HFF-Myc (cell line): Measurements from ENCODE around the gene ARMH1.

ENCODE experiments used
- DNase-seq: peaks from one replicate; pipeline ENCODE4 v3.0.0-alpha.2; 2011; ENCODE audit warnings: low read depth; ENCODE audit errors: extremely low read depth
- H3K4me3 ChIP-seq: replicated peaks from 2 replicates; pipeline ENCODE4 v1.5.1; 2011; ENCODE audit warnings: low read depth, mild to moderate bottlenecking, control low read depth, low read length
- TF ChIP-seq, protein P1 (sequence below): IDR thresholded peaks from 2 replicates; pipeline ENCODE4 v1.5.1; 2012; ENCODE audit warnings: mild to moderate bottlenecking, low read depth, low read length, control low read depth; ENCODE audit errors: missing control alignments

The ARMH1 gene

DNA sequence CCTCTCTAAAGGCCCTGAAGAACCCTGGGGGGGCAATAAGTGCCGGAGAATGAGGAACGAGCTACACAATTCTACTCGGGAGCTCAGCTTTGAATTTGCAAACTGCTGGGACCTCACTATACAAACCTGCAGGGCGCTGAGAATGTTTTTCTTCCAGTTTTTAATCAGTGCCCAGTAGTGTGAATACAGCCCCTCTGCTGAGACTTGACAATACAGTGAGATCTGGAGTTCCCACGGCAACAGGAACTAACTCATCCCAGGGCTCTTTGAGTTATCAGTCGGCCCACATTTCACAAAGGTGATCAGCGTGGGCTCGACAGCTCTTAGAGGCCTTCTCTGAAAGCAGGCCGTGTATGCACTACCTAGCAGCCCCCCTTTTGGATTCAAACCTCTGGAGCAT lies 41.9 kb upstream of the ARMH1 start:
- DNase-seq: no peak
- peak overlapping the region; percentile 60 for H3K4me3 ChIP-seq
- TF ChIP-seq, protein P1, sequence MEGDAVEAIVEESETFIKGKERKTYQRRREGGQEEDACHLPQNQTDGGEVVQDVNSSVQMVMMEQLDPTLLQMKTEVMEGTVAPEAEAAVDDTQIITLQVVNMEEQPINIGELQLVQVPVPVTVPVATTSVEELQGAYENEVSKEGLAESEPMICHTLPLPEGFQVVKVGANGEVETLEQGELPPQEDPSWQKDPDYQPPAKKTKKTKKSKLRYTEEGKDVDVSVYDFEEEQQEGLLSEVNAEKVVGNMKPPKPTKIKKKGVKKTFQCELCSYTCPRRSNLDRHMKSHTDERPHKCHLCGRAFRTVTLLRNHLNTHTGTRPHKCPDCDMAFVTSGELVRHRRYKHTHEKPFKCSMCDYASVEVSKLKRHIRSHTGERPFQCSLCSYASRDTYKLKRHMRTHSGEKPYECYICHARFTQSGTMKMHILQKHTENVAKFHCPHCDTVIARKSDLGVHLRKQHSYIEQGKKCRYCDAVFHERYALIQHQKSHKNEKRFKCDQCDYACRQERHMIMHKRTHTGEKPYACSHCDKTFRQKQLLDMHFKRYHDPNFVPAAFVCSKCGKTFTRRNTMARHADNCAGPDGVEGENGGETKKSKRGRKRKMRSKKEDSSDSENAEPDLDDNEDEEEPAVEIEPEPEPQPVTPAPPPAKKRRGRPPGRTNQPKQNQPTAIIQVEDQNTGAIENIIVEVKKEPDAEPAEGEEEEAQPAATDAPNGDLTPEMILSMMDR: no peak

DNA sequence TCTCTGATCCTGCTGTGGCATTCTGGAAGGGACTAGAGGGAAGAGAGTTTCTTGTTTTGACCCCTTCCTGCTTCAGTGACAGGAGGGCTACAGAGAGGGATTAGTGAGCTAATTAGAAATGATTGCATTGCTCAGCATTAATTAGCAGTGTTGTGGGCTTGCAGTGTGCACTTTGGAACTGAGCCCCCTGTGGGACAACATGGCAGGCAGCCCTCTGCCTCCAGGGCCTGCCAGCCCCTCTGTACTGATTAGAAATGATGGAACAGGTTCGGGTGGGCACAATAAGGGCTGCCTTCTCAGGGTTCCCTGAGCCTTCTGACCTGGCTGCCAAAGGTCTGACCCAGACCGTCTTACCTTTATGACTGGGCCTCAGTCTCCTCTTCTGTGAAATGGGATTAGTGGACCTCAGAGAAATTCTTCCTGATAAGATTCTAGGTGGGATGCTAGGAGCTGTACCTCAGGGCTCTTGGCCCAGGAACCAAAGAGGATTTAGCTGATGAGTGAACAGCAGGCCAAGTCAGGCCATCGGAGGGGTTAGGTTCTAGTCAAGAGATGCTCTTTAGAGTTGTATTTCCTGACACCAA lies 39.8 kb upstream of the ARMH1 start:
- no peak for DNase-seq
- TF ChIP-seq, protein P1: no peak
- H3K4me3 ChIP-seq: no peak overlapping the region

DNA sequence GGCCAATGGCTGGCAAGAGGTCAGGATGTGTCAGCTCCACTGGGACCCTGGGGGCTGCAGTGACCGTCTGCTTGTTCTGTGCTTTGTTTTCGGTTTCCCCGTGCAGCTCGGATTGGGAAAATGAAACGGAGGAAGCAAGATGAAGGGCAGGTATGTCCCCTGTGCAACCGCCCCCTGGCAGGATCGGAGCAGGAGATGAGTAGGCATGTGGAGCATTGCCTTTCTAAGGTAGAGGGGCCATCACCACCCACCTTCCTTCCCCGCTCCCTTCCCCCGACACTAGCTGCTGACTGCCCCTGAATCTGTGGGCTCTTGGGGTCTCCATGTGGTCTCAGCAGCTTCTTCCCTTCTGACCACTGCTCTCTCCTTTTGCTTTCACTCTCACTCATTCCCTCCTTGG lies 39.1 kb upstream of the ARMH1 start:
- TF ChIP-seq, protein P1: no peak
- H3K4me3 ChIP-seq: no peak overlapping the region
- DNase-seq: no peak

DNA sequence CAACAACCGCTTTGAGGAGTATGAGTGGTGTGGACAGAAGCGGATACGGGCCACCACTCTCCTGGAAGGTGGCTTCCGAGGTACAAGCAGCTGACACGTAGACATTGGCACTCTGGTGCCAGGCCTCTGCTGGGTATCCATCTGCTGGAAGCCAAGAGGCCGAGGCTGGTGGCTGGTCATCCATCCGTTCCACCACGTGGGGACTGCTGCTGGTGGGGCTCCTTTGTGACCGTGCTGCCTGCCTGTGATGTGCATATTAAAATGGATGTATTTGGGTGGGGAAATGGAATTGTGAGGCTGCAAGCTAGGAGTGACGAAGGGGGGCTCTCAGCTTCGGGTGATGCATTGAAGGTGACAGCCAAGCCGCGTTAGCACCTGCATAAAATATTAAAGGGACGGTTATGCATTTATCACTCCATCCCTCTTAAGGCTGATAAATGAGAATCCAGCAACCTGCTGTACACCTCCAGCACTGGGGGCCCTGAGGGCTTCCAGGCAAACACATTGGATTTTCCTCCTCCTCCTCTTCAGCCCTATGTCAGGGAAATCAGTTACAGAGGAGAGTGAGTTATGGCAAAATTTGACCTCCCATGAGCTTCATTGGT lies 38.3 kb upstream of the ARMH1 start:
- TF ChIP-seq, protein P1: no peak
- no peak for DNase-seq
- no peak overlapping the region for H3K4me3 ChIP-seq

DNA sequence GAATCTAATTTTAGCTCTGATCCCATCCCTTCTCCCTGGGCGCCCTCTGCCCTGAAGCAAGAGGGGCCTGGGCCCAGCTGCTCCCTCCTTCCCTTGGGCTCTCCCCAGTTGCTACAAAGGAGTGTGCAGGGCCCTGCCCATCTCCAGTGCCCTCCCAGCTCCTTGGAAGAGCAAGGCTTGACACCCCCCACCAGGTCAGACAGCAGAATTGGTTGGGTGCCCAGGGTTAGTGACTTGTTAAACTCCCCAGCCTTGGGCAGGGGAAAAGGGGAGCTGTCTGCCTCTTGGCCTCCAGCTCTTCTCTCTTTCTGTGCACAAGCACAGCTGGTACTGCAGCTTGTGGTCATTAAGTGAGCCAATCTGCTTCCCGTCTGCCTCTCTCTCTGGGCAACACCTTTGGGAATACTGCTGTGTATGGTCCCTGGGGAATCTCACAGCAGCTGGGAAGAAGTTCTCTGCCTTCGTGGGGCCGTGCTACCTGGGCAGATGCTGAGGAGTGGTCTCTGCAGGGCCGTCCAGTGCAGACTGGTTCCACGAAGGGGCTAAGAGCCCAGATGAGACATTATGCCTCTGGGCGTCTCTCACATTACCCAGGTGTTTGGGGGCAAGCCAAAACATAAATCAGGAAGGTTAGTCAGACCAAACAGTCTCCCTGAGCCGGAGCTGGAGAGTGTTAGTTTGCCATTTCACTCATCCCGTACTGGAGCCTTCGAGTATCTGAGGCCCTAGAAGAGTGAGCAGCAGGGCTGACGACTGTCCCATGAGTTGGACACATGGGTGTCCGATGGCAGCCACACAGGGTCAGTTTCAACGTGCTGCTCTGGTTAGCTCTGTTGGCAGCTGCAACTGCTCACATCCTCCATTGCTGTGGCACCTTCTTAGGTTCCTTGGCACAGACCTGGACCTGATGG lies 37.6 kb upstream of the ARMH1 start:
- peak; percentile 55 for DNase-seq
- TF ChIP-seq, protein P1: no peak
- H3K4me3 ChIP-seq: no peak overlapping the region

DNA sequence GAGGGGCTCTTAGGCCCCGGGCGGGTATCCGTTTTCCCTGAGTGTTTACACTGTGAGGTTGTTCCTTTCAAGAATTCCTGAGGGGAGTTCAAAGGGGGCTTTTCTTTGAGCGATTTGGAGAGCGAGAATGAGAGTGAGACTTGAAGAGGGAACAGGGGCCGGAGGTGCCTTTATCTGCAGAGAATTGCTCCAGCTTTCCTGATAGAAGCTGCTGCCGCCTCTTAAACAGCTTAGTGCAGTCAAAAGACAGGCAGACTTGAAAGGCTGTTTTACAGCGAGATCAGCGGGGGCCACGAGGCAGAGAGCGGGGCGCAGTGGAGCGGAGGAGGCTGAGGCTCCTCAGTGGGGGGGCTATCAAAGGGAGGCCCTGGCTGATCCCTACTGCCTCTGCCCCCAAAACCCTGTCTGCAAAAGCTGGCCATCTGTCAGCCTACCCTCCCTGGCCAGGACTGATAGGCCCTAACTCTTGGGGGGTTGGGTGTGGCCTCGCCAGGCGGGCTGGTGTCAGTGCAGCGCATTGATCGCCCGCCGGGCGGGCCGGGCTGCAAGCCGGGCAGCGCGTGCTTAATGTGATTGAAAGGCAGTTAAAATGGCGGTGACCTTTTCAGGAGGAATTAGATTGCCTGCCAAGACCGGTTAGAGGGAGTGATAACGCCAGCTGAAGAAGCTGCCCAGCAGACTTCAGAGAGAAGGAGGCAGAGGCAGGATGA lies 36.7 kb upstream of the ARMH1 start:
- no peak overlapping the region for H3K4me3 ChIP-seq
- TF ChIP-seq, protein P1: no peak
- DNase-seq: no peak
